ENCODE results near the gene PDE10A.

The PDE10A gene

DNA sequence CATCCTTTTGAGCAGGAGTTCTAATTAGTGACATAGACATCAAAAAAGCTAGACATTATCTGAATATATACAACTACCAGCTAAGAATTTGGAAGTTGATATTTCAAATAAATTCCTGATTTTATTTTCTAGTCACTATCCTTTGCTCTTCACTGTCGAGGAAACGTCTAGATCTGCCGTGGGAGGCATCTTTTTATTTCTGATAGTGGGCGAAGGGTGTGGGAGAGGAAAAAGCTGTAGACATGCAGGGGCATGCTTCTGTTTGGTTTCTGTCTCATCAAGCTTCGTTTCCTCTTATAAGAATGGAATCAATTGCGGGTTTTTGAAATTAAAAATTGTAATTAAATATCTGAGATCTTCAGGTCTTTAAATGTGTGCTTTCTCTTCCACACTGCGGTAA, 337.4 kb downstream of the PDE10A start:
- TF ChIP-seq TAF1 (IDR thresholded peaks at IDR 0.05; ENCODE audit: borderline replicate concordance, insufficient read depth, low read length) (no peak), SIN3A (IDR thresholded peaks at IDR 0.05; ENCODE audit: borderline replicate concordance, insufficient read depth, low read length) (no peak), REST (IDR thresholded peaks at IDR 0.05; ENCODE audit: insufficient read depth in 1 of 2, low read depth in 2 of 2, low read length in 2 of 2) (no peak), POLR2AphosphoS5 (IDR thresholded peaks at IDR 0.05; ENCODE audit: low read depth, low read length) (no peak), FOXP2 (optimal IDR thresholded peaks at IDR 0.05; ENCODE audit: borderline replicate concordance, extremely low read depth, extremely low read length, insufficient read depth) (no peak)

DNA sequence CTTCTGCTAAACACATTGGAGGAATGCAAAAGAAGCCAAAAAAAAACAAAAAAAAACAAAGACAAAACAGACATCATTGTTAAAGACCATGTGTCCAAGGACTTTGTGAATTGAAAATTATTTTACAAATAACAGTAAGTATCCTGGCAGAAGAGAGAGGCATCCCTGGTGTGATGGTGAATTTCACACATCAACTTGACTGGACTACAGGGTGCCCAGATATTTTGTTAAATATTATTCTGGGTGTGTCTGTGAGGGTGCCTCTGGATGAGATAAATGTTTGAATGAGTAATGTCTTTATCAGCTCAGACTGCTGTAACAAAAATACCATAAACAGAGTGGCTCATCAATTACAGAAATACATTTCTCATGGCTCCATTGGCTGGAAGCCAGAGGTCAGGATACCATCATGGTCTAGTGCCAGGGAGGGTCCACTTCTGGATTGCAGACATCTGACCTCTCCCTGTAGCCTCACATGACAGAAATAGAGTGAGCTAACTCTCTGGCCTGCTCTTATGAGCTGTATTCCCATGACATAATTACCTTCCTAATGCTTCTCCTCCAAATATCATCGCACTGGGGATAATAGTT, 341.4 kb downstream of the PDE10A start:
- TF ChIP-seq TAF1 (IDR thresholded peaks at IDR 0.05; ENCODE audit: borderline replicate concordance, insufficient read depth, low read length) (no peak), POLR2AphosphoS5 (IDR thresholded peaks at IDR 0.05; ENCODE audit: low read depth, low read length) (no peak), REST (IDR thresholded peaks at IDR 0.05; ENCODE audit: insufficient read depth in 1 of 2, low read depth in 2 of 2, low read length in 2 of 2) (no peak), FOXP2 (optimal IDR thresholded peaks at IDR 0.05; ENCODE audit: borderline replicate concordance, extremely low read depth, extremely low read length, insufficient read depth) (no peak)

DNA sequence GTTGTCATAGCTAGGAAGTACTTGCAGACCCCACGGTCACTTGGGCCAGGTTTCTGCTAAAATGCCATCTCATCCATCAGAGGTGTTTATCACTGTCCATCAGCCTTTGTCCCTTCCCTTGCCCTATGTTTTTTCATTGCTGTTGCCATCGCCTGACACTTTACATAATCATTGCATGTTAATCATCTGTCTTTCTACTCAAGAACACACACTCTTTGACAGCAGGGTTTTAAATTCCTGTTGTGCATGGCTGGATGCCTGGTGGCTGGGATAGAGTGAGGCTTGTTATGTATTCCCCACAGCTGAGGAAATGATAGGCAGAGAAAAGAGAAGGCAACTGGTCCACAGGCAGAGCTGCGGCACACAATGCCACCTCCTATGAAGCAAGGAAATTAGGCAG, 341.9 kb downstream of the PDE10A start:
- TF ChIP-seq FOXP2 (optimal IDR thresholded peaks at IDR 0.05; ENCODE audit: borderline replicate concordance, extremely low read depth, extremely low read length, insufficient read depth) = no peak
- TF ChIP-seq POLR2AphosphoS5 (IDR thresholded peaks at IDR 0.05; ENCODE audit: low read depth, low read length) = no peak
- no peak for TF ChIP-seq TAF1 (IDR thresholded peaks at IDR 0.05; ENCODE audit: borderline replicate concordance, insufficient read depth, low read length)
- no peak for TF ChIP-seq SIN3A (IDR thresholded peaks at IDR 0.05; ENCODE audit: borderline replicate concordance, insufficient read depth, low read length)
- TF ChIP-seq REST (IDR thresholded peaks at IDR 0.05; ENCODE audit: insufficient read depth in 1 of 2, low read depth in 2 of 2, low read length in 2 of 2) = no peak

DNA sequence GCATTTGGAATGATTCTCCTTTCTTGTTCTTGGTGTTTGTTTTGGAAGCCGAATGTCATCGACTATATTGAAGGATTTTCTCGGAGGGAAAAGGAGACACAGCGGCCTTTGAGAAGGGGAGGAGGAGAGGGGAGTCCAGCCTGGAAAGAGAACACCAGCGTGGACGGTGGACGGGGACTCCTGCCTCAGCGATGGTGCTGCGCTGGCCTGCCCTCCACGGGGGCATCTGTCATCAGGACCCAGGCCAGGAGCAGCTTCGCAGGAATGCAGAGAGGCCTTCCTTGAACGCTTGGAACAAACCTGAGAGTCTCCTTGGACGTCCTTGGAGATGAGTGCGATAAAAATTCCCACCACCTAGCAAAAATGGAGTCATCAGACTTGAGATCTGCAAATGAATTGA, 345.3 kb downstream of the PDE10A start:
- TF ChIP-seq SIN3A (IDR thresholded peaks at IDR 0.05; ENCODE audit: borderline replicate concordance, insufficient read depth, low read length) (no peak), FOXP2 (optimal IDR thresholded peaks at IDR 0.05; ENCODE audit: borderline replicate concordance, extremely low read depth, extremely low read length, insufficient read depth) (no peak), REST (IDR thresholded peaks at IDR 0.05; ENCODE audit: insufficient read depth in 1 of 2, low read depth in 2 of 2, low read length in 2 of 2) (no peak), TAF1 (IDR thresholded peaks at IDR 0.05; ENCODE audit: borderline replicate concordance, insufficient read depth, low read length) (no peak), POLR2AphosphoS5 (IDR thresholded peaks at IDR 0.05; ENCODE audit: low read depth, low read length) (no peak)

All from PFSK-1 (cell line).